GM19099 (cell line): ENCODE results near the gene SFXN3.
A peak's percentile ranks its signal among the peaks of the same experiment; 100 is the strongest.

ENCODE experiments used
- POLR2A ChIP-seq: IDR thresholded peaks from 3 replicates; pipeline ENCODE4 v1.6.1; 2011; ENCODE audit warnings: low read depth; ENCODE audit not compliant: insufficient read length; ENCODE audit errors: extremely low read depth

SFXN3 gene

GRCh38 chr10:101033276-101033675 is 2.2 kb downstream of the SFXN3 start:
- TF ChIP-seq POLR2A = no peak

GRCh38 chr10:101035314-101035713 is 4.3 kb downstream of the SFXN3 start:
- no peak for TF ChIP-seq POLR2A

GRCh38 chr10:101035916-101036702 is 5.1 kb downstream of the SFXN3 start:
- TF ChIP-seq POLR2A = no peak

GRCh38 chr10:101036726-101037125 is 5.7 kb downstream of the SFXN3 start:
- TF ChIP-seq POLR2A = no peak

- TF ChIP-seq POLR2A = no peak
These were observed 7.5 kb downstream of the SFXN3 start for GRCh38 chr10:101038484-101038883.

- no peak for TF ChIP-seq POLR2A
These were observed 9.0 kb downstream of the SFXN3 start for GRCh38 chr10:101040061-101040460.

- no peak for TF ChIP-seq POLR2A
These were observed 9.8 kb downstream of the SFXN3 start for GRCh38 chr10:101040851-101041250.

GRCh38 chr10:101041252-101041761 is 10.3 kb downstream of the SFXN3 start:
- no peak for TF ChIP-seq POLR2A

GRCh38 chr10:101042118-101042517 is 11.1 kb downstream of the SFXN3 start:
- TF ChIP-seq POLR2A = no peak

GRCh38 chr10:101042667-101043362 is 11.8 kb downstream of the SFXN3 start:
- TF ChIP-seq POLR2A = peak; percentile 69

- no peak for TF ChIP-seq POLR2A
These were observed 12.3 kb downstream of the SFXN3 start for GRCh38 chr10:101043363-101043707.

- TF ChIP-seq POLR2A = no peak
These were observed 13.1 kb downstream of the SFXN3 start for GRCh38 chr10:101044117-101044516.

GRCh38 chr10:101046332-101047238 is 15.6 kb downstream of the SFXN3 start:
- no peak for TF ChIP-seq POLR2A

GRCh38 chr10:101047268-101047667 is 16.2 kb downstream of the SFXN3 start:
- no peak for TF ChIP-seq POLR2A
